LNCAP (cell line): ENCODE data around the gene TECPR1.

ENCODE experiments used
- TF ChIP-seq, protein P1 (sequence below): fragments of 450-650 bp; IDR thresholded peaks from 2 replicates; pipeline ENCODE4 v1.5.1; 2017; ENCODE audit warnings: mild to moderate bottlenecking

The TECPR1 gene

DNA sequence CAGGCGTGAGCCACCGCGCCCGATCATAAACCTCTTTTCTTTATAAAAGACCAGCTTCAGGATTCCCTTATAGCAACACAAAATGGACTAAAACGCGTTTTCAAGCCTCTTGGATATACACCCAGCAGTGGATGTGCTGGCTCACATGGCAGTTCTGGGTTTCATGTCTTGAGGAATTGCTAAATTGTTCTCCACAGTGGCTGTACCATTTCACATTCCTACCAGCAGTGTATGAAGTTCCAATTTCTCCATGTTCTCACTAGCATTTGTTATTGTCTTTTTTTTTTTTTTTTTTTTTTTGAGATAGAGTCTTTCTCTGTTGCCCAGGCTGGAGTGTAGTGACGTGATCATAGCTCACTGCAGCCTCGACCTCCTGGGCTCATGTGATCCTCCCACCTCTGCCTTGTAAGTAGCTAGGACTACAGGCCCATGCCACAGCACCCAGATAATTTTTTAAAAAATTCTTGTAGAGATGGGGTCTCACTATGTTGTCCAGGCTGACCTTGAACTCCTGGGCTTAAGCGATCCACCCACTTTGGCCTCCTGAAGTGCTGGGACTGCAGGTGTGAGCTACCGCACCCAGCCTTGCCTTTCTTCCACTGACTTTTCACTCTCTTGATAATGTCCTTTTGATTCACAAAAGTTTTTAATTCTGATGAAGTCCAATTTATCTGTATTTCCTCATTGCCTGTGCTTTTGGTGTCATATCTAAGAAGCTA lies 17.4 kb downstream of the TECPR1 start:
- TF ChIP-seq, protein P1, sequence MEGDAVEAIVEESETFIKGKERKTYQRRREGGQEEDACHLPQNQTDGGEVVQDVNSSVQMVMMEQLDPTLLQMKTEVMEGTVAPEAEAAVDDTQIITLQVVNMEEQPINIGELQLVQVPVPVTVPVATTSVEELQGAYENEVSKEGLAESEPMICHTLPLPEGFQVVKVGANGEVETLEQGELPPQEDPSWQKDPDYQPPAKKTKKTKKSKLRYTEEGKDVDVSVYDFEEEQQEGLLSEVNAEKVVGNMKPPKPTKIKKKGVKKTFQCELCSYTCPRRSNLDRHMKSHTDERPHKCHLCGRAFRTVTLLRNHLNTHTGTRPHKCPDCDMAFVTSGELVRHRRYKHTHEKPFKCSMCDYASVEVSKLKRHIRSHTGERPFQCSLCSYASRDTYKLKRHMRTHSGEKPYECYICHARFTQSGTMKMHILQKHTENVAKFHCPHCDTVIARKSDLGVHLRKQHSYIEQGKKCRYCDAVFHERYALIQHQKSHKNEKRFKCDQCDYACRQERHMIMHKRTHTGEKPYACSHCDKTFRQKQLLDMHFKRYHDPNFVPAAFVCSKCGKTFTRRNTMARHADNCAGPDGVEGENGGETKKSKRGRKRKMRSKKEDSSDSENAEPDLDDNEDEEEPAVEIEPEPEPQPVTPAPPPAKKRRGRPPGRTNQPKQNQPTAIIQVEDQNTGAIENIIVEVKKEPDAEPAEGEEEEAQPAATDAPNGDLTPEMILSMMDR: no peak

DNA sequence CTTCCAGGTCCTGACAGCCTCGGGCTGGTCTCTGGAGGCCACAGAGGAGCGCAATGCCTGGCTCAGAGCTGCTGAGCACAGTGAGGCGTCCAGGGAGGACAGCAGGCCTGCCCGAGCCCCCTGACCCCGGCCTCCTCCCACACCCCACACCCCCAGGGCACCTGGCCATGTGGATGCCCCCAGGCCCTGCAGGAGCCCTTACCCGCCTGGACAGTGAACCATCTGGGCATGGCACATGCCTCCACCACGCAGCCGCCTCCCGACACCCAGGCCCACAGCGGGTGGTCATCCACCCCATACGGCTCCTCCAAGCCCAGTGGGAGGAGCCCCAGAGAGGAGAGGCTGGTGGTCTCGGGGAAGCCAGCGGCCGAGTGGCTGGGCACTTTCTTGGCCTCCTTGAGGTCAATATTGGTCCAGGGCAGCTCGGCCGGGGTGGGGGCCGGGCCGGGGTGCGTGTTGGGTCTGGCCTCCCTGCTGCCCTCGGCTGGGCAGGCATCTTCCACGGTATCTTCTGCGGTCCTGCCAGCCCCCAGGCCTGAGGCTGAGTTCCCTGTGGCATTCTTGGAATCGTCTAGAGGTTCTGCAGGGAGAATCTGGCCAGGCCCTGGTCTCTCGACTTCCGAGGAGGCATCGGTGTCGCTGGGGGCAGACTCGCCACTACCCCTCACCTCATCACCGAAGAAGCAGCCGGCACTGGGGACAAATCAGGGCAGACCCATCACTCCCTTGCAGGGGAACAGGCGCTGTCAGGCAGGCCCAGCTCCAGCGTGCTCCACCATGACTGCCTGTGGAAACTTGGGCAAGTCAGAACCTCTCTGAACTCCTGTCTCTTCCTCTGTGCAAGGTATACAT lies 18.6 kb downstream of the TECPR1 start:
- TF ChIP-seq, protein P1: no peak

DNA sequence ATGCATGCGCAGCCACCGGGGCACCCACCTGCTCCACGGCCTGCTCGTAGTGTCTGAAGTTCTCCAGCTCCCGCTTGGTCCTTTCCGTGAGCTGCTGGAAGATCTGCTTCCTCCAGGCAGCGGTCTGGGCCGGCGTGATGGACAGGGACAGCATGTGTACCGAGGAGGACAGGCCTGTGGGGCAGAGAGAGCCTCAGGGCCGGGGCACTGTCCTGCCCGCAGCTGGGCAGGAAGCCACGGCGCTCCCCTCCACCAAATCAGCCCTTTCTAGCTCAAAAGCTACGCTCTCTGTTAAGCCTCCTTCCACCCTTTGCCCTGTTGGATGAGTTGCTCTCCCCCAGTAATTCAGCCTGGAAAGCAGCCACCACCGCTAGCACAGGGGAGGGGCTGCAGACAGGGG lies 19.2 kb downstream of the TECPR1 start:
- TF ChIP-seq, protein P1: no peak

DNA sequence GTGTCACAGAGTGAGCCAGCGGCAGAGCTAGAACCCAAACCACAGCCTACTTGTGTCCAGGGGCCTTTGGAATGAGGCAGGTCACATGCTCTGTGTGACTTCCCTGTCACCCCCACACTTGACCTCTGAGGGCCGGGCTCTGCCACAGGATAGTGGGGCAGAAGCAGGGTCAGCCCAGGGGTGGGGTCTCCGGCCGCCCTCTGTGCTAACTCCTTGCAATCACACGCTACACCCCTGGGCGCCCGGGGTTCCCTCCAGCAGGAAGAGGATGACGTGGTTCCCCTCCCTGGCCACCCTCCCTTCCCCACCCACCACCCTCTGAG lies 19.8 kb downstream of the TECPR1 start:
- TF ChIP-seq, protein P1: no peak

DNA sequence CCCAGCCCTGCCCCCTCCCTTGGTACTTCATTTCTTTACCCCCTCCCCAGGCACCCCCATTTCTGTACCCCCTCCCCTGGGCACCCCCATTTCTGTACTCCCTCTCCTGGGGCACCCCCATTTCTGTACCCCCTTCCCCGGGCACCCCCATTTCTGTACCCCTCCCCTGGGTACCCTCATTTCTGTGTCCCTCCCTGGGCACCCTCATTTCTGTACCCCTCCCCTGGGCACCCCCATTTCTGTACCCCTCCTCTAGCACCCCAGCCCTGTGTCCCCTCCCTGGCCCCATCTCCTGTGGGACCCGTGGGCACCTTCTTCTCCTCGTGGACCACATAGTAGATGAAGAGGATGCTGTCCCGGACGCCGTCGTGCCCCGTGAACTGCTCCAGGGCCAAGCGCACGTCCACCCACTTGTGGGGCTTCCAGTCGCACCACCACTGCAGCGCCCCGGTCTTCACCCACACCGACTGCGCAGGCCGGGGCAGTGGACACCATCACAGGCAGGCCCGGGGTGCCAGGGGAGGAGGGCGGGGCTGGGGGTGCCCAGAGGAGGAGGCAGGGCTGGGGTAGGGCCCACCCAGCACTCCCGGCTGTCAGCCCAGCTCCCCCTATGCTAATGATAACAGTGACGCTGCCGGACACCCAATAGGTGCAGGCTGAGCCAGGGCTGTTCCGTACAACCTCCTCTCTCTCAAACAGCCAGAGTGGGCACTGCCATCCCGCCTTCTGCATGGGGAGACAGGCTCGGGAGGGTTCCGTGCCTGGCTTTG lies 20.4 kb downstream of the TECPR1 start:
- TF ChIP-seq, protein P1: no peak

DNA sequence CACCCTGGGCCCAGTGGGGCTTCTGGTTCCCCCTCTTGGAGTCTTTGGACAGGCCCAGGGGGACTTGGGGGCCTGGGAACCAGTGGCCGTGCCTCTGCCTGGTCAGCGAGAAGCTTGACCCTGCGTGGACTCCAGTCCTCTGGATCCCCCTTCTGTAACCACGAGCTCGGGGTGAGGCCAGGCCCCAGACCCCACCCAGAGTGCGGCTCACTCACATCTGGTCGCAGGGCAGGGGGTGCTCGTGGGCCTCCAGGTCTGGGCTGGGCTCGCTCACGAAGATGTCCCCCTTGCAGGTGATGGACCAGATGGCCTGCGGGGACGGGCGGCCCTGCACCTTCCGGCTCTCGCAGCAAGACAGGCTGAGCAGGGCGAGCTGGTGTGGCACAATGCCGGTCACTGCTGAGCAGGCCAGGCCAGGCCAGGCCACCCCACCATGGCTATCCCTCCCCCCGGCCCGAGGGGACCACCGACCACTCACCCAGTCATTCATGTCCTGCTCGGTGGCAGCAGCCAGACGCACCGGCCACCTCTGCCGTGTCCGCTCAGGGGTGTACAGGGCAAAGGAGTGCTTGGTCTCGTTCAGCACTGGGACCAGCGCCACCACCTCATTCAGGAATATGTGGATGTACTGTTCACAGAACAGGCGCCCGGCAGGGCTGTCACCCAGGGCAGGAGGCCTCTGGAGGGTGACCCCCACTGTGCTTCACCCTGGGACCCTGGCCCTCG lies 21.1 kb downstream of the TECPR1 start:
- TF ChIP-seq, protein P1: no peak
